Vagina (tissue), 2 donors: ENCODE data around the gene BMP8B. TPM values are rescaled to one million over a fixed set of nuclear protein-coding genes. Genes with fewer than 3 reads are reported as not detected.
"Not testable (repeated sequence)": the region's sequence is repeated elsewhere in the genome, so short reads cannot be mapped to it uniquely, and the experiment has no call there.

ENCODE experiments used
- DNase-seq, 2 donors: peaks; one replicate each; pipeline ENCODE4 v3.0.0-alpha.2; 2017; ENCODE audit errors: extremely low spot score in 2 of 2
- H3K27ac ChIP-seq: fragments of 200-600 bp; sonication (generic); one replicate; pipeline ENCODE4 v1.5.1; 2019
- H3K27me3 ChIP-seq: fragments of 200-600 bp; sonication (generic); one replicate; pipeline ENCODE4 v1.5.1; 2019
- H3K36me3 ChIP-seq, 2 donors: fragments of 200-600 bp; sonication (generic); one replicate each; pipeline ENCODE4 v1.5.1; 2017 to 2019
- H3K4me1 ChIP-seq: fragments of 200-600 bp; sonication (generic); one replicate; pipeline ENCODE4 v1.5.1; 2019
- H3K4me3 ChIP-seq, 2 donors: fragments of 200-600 bp; sonication (generic); 1 replicate in 1 of 2; 2 replicates in 1 of 2; pipeline ENCODE4 v1.5.1; 2016 to 2019
- H3K9me3 ChIP-seq: fragments of 200-600 bp; sonication (generic); one replicate; pipeline ENCODE4 v1.5.1; 2019
- POLR2A ChIP-seq, 2 donors: fragments of 450-650 bp; IDR thresholded peaks; one replicate each; pipeline ENCODE4 v1.6.1; 2017; ENCODE audit warnings: antibody characterized with exemption in 2 of 2, mild to moderate bottlenecking in 2 of 2, moderate library complexity in 2 of 2
- POLR2AphosphoS5 ChIP-seq, 2 donors: sonication (generic); formaldehyde crosslinking; IDR thresholded peaks; one replicate each; pipeline ENCODE4 v1.9.0; 2017; ENCODE audit warnings: antibody characterized with exemption in 2 of 2, mild to moderate bottlenecking in 2 of 2, low read depth in 1 of 2; ENCODE audit not compliant: insufficient read depth in 1 of 2
- intact Hi-C: fragments of 100-400 bp; cut with DNase I; formaldehyde crosslinking; loops from one replicate; pipeline ENCODE4 v1.15.1; 2023
- total RNA-seq: library from RNA; depleted of rRNA; stranded (reverse); fragments of >200 nt; gene quantifications from one replicate; pipeline ENCODE4 v1.2.3, GENCODE V29; 2016
- TF ChIP-seq, protein P1 (sequence below), 3 experiments: fragments of 450-650 bp in 2 of 3; fragments of 200-600 bp in 1 of 3; sonication (generic) in 1 of 3; IDR thresholded peaks; one replicate each; pipeline ENCODE4 v1.5.1; 2017 to 2019; ENCODE audit warnings: antibody characterized with exemption in 3 of 3, mild to moderate bottlenecking in 2 of 3, moderate library complexity in 2 of 3

BMP8B gene
- total RNA-seq, 1 donor from 2014 or later: 0.98 TPM

DNA sequence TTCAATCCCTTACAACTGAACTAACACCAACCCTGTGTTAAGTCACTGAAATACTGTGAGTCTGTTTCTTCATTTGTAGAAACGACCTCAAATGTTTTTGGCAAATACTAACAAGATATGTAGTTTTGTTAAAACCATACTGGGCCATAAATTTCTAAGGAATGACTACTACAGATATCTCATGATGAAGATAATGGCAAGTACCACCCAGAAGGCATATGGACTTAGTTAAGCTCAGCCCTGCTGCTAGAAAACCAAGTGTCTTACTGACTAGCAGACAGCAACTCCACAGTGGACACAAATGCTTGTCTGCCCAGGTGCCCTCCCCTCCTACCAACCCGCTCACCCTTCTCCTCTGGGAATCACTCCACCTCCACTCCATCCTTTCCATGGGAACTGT lies 44.5 kb upstream of the BMP8B start:
- DNase-seq: no peak
- no peaks in the 10 kb centered on the region for H3K9me3 ChIP-seq
- H3K27ac ChIP-seq: no peak overlapping the region
- intact Hi-C loops: no loop called here
- H3K27me3 ChIP-seq: no peaks in the 10 kb centered on the region
- TF ChIP-seq, protein P1, sequence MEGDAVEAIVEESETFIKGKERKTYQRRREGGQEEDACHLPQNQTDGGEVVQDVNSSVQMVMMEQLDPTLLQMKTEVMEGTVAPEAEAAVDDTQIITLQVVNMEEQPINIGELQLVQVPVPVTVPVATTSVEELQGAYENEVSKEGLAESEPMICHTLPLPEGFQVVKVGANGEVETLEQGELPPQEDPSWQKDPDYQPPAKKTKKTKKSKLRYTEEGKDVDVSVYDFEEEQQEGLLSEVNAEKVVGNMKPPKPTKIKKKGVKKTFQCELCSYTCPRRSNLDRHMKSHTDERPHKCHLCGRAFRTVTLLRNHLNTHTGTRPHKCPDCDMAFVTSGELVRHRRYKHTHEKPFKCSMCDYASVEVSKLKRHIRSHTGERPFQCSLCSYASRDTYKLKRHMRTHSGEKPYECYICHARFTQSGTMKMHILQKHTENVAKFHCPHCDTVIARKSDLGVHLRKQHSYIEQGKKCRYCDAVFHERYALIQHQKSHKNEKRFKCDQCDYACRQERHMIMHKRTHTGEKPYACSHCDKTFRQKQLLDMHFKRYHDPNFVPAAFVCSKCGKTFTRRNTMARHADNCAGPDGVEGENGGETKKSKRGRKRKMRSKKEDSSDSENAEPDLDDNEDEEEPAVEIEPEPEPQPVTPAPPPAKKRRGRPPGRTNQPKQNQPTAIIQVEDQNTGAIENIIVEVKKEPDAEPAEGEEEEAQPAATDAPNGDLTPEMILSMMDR (IDR thresholded peaks at IDR 0.05): no peak
- TF ChIP-seq POLR2AphosphoS5 (IDR thresholded peaks at IDR 0.05; ENCODE audit: insufficient read depth in 1 of 2, low read depth in 1 of 2) (no peak), POLR2A (IDR thresholded peaks at IDR 0.05) (no peak)
- H3K4me1 ChIP-seq: no peaks in the 10 kb centered on the region
- peaks cover 0 to 3% of the 10 kb centered on the region in 2 donors for H3K36me3 ChIP-seq
- no peak overlapping the region for H3K4me3 ChIP-seq

DNA sequence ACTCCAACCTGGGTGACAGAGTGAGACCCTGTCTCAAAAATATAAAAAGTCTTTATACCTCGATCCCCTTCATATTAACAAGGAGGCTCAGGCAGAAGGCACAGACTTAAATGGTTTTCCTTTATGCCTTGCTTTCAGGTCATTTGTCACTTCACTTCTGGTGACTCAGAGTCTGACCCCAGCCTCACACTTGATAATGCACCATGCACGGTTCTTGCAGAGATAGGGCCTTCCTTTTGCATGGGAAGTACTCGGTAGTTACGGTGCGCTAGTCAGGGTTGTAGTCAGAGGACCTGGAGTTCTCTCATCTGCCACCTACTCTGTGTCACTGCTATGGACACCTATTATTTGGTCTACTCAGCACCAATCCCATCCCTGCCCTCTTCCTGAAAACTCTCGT lies 43.6 kb upstream of the BMP8B start:
- no peaks in the 10 kb centered on the region for H3K9me3 ChIP-seq
- H3K27ac ChIP-seq: no peak overlapping the region
- H3K4me3 ChIP-seq: no peak overlapping the region
- no peak for DNase-seq
- H3K27me3 ChIP-seq: no peaks in the 10 kb centered on the region
- intact Hi-C loops: no loop called here
- H3K36me3 ChIP-seq: no peaks in the 10 kb centered on the region
- H3K4me1 ChIP-seq: no peaks in the 10 kb centered on the region
- TF ChIP-seq, protein P1 (IDR thresholded peaks at IDR 0.05): no peak
- TF ChIP-seq POLR2AphosphoS5 (IDR thresholded peaks at IDR 0.05; ENCODE audit: insufficient read depth in 1 of 2, low read depth in 1 of 2): no peak
- no peak for TF ChIP-seq POLR2A (IDR thresholded peaks at IDR 0.05)

DNA sequence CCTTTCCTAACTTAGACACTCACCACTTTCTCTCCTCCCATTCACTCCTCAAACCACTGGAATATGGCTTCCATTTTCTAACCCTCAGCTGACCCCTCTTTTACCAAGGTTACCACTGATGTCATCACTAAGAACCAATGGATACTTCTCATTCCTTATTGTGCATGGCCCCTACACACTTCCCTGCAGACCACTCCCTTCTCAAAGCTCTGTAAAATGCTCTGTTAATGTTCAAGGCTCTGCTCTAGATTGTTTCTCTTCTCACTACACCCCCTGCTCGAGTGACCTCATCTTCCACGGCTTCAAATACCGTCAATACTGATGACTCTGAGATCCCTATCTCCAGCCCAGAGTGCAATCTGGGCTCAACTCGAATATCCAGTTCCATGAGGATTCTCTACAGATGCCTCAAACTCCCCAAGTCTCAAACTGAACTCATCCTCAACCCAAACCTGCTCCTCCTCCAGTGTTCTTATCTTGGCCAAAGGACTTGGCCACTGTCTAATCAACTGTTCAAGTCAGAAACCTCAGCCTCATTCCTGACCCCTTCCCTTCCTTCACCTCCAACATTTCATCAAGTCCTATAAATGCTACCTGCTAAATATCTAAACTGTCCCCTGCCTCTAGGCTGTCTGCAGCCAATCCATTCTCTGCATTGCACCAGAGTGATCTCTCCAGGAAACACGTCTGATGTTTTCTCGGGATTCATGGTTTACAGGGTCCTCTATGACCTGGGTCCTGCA lies 41.3 kb upstream of the BMP8B start:
- Histone ChIP-seq H3K27me3 (no peaks in the 10 kb centered on the region), H3K36me3 (no peaks in the 10 kb centered on the region), H3K27ac (no peak overlapping the region), H3K4me1 (no peaks in the 10 kb centered on the region), H3K9me3 (no peaks in the 10 kb centered on the region), H3K4me3 (no peak overlapping the region)
- no peak for TF ChIP-seq POLR2A (IDR thresholded peaks at IDR 0.05)
- TF ChIP-seq POLR2AphosphoS5 (IDR thresholded peaks at IDR 0.05; ENCODE audit: insufficient read depth in 1 of 2, low read depth in 1 of 2): no peak
- TF ChIP-seq, protein P1 (IDR thresholded peaks at IDR 0.05): no peak
- no peak for DNase-seq
- intact Hi-C loops: loop anchor here (5.0 kb wide), 1 partner anchor 42 kb away; no protein-coding TSS in a partner anchor

DNA sequence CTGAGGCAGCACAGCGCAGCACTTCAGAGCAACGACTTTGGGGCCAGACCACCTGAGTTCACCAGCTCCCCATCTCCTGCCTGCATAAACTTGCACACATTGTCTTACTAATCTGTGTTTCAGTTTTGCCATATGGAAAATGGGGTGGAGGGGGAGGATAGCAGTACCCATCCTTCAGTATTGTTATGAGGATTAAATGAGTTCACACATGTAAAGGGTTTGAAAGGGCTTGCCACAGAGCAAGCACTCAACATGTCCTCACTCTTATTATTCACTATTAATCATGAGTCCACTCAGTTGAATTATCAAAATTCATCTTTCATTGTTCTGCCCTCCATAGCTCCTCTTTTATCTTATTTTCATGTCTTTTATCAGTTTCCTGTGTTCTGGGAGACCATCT lies 40.1 kb upstream of the BMP8B start:
- H3K27me3 ChIP-seq: no peaks in the 10 kb centered on the region
- no peak overlapping the region for H3K27ac ChIP-seq
- no peak for DNase-seq
- H3K4me3 ChIP-seq: no peak overlapping the region
- H3K4me1 ChIP-seq: no peaks in the 10 kb centered on the region
- no peaks in the 10 kb centered on the region for H3K9me3 ChIP-seq
- no peaks in the 10 kb centered on the region for H3K36me3 ChIP-seq
- TF ChIP-seq, protein P1 (IDR thresholded peaks at IDR 0.05): no peak
- no peak for TF ChIP-seq POLR2A (IDR thresholded peaks at IDR 0.05)
- no peak for TF ChIP-seq POLR2AphosphoS5 (IDR thresholded peaks at IDR 0.05; ENCODE audit: insufficient read depth in 1 of 2, low read depth in 1 of 2)
- intact Hi-C loops: loop anchor here (5.0 kb wide), 1 partner anchor 44 kb away; no protein-coding TSS in a partner anchor

DNA sequence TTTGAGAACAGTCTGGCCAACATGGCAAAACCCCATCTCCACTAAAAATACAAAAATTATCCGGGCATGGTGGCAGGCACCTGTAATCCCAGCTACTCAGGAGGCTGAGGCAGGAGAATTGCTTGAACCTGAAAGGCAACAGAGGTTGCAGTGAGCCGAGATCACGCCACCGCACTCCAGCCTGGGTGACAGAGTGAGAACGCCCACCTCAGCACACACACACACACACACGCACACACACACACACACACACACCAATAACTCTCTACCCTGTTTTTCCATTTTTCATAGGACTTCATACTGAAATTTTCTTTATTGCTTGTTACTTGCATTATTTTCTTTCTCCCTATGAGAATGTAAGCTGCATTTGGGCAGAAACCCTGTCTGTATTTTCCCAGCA lies 39.6 kb upstream of the BMP8B start:
- not testable (repeated sequence) for H3K27ac ChIP-seq, H3K4me1 ChIP-seq, DNase-seq, H3K4me3 ChIP-seq, H3K36me3 ChIP-seq, H3K9me3 ChIP-seq, H3K27me3 ChIP-seq
- intact Hi-C loops: loop anchor here (5.0 kb wide), 1 partner anchor 44 kb away; no protein-coding TSS in a partner anchor
